NCI-H345 treated with DMSO at 0.1 percent for 48 hours (cell line): ENCODE measurements around the gene CXorf65.

ENCODE experiments used
- DNase-seq: peaks from one replicate; lab custom pipeline; 2025; ENCODE audit not compliant: unreplicated experiment; lab: John Stamatoyannopoulos, UW

Gene CXorf65

DNA sequence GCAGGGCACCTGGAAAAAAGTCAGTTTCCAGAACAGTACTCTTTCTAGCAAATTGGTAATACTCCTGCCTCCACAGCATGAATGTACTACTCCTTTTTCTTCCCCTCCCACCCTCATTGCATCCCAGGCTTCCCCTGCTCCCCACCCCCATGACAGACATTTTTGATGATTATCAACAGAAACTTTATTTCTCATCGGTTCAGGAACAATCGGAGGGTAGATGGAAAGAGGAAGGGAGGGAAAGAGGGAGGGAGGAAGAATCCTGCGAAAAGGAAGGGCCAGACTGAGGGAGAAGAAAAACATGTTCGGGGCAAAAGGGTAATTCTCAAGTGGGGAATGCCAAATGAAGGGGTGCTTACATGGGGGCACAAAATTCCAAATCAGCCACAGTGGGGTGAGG, 705 bp upstream of the CXorf65 start:
- DNase-seq = no peak

DNA sequence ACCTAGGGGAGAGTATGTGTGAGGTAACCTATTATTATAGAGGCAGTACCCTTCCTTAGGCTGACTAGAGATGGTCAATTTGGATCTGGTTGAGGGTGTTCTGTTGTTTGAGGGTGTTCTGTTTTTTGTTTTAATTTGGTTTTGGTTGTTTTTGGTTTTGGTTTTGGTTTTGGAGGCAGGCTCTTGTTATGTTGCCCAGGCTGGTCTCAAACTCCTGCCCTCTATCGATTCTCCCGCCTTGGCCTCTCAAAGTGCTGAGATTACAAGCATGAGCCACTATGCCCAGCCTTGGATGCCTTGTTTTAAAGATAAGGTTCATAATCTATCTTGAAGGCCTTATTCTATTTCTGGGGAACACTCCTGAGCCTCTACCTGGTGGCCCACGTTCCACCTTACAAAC, 912 bp downstream of the CXorf65 start:
- DNase-seq = no peak

DNA sequence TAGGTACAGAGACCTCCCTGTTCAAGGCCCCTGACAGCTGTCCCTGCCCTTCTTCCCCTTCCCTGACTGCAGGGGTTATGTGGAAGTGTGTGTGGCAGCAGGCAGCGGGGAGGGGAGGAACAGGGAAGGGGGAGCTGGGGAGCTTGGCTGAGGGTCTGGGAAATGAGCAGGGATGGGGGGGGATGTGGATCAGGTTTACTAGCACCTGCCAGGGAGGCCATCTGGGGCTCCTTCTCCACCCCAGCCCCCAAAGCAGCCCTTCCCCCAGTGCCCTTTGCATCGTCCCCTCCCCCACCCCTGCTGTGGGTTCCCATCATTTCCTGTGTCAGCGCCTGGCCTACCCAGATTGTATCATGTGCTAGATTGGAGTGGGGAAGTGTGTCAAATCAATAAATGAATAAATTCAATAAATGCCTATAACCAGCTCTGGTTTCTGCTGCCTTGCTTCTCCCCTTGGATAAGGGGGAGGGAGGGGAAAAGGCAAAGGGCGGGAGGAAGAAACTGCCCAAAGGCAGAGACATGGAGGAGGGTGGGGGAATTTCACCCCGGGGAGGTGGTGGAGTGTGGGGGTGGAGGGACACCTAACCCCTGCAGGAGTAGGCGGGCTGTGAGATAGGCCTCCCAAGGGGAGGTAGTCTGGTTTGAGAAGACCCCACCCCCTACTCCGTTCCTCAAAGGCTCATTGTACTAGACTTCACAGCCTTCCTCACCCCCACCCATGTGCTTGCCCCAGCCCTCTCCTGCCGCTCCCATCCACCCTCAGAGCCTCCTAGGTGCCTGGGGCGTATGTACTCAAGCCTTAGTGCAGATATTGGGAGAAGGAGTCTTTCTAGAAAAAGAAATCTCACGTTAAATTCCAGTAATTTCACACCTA, 3.2 kb downstream of the CXorf65 start:
- no peak for DNase-seq

DNA sequence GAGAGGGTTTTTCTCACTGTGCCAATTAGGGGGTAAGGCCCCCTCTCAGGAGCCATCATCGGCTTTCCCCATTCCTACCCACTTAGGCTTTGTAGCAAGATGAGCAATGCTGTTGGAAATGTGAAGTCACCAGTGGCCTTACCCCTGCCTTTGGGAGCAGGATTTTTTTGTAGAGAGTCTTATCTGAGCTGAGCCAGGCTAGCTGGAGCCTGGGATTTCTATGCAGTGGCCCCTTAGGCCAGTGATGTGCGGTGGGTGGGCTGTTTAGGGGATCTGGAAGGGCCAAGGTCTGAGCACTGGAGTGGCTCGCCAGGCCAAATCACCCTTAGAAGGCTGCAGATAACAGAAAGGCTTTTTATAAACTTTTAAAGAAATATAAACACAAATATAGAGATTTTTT, 4.2 kb downstream of the CXorf65 start:
- DNase-seq = no peak

DNA sequence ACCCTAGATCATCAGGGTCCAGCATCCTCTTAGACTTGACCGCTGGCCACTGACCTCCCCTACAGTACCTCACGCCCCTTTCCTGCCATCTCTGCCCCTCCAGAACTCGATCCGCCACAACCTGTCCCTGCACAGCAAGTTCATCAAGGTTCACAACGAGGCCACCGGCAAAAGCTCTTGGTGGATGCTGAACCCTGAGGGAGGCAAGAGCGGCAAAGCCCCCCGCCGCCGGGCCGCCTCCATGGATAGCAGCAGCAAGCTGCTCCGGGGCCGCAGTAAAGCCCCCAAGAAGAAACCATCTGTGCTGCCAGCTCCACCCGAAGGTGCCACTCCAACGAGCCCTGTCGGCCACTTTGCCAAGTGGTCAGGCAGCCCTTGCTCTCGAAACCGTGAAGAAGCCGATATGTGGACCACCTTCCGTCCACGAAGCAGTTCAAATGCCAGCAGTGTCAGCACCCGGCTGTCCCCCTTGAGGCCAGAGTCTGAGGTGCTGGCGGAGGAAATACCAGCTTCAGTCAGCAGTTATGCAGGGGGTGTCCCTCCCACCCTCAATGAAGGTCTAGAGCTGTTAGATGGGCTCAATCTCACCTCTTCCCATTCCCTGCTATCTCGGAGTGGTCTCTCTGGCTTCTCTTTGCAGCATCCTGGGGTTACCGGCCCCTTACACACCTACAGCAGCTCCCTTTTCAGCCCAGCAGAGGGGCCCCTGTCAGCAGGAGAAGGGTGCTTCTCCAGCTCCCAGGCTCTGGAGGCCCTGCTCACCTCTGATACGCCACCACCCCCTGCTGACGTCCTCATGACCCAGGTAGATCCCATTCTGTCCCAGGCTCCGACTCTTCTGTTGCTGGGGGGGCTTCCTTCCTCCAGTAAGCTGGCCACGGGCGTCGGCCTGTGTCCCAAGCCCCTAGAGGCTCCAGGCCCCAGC, 5.7 kb downstream of the CXorf65 start:
- DNase-seq = no peak

DNA sequence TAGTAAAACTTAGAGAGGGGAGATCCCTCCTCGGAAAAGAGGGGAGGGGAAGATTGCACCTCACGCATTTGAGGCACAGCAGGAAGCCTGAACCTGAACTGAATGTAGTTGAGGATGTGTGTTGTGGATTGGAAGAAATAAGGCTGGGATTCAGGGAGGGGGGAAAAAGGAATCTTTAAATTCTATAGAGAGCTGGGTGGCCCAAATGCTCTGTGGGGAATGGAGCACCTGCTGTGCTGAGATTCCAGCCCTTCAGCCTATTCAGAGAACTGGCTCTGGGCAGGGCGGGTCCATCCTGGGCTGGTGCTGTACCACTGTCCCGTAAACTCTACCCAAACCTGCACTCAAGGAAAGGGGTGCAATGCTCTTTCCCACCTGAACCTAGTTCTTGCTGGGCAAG, 6.8 kb downstream of the CXorf65 start:
- no peak for DNase-seq

DNA sequence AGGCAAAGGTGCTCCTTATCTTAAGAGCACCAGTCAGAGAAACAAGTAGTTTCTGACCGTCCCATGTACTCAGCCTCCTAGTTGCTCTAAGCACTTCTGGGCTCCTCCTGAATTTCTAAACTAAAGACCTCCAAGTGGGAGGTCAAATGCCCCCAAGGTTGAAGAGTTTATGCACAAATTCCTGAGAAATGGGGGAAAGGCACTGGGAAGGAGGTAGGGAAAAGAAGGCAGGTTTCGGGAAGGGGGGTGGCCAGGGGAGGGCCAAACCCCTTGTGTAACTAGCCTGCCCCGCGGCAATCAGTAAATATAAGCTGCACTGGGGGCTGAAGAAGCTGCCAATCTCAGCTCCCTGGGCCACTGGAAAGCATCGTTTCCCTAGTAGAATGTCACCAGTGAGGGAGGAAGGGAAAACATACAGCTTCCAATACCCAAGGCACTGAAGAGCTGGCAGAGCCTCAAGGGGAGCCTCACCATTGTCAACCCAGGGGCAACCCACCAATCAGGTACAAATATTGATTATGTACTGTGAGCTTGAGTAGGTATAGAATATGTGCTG, 7.5 kb downstream of the CXorf65 start:
- DNase-seq = no peak

DNA sequence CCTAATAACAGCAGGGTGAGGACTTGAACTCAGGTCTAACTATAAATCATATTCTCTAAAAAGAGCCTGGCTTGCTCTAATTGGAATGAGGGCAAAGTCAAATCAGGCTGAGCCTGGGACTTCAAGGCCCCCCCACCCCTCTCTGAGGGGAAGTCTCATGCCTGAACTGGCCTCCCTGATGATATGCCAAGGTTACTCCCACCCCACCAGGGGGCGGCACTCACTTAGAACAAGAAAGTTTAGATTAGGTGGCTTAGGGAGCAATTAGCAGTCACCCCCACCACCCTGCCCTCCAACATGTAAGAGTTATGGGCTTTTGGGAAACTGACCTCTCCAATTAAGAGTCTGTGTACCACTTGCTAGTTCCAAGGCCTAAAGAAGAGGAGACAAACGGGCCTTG, 8.2 kb downstream of the CXorf65 start:
- DNase-seq = no peak

DNA sequence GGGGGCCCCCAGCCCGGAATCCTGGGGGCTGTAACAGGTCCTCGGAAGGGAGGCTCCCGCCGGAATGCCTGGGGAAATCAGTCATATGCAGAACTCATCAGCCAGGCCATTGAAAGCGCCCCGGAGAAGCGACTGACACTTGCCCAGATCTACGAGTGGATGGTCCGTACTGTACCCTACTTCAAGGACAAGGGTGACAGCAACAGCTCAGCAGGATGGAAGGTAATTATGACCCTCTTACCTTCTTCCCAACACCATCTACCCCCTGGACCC, 9.8 kb downstream of the CXorf65 start:
- DNase-seq = no peak

DNA sequence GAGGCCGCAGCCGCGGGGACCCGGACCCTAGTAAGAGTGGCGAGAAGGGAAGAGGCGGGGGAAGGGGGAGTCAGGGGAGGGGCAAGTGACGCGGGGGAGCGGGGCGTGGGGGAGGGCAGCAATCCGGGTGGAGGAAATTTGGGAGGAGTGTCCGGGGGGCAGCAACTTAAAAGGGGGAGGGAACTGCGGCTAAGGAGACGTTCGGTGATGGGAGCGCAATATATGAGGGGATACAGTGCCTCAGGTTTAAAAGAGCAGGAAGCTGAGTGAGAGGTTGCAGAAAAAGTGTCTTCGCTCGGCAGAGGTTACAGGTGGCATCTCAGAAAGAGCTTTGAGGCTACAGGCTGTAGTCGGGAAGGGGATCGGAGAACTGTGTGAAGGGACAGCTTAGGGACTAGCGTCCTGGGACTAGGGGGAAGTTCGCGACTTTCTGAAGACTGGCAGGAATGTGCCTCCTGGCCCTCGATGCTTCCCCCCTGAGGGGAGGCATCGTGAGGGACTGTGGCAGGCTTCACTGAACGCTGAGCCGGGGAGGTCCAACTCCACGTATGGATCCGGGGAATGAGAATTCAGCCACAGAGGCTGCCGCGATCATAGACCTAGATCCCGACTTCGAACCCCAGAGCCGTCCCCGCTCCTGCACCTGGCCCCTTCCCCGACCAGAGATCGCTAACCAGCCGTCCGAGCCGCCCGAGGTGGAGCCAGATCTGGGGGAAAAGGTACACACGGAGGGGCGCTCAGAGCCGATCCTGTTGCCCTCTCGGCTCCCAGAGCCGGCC, 10.4 kb downstream of the CXorf65 start:
- peak; percentile 28 for DNase-seq

DNA sequence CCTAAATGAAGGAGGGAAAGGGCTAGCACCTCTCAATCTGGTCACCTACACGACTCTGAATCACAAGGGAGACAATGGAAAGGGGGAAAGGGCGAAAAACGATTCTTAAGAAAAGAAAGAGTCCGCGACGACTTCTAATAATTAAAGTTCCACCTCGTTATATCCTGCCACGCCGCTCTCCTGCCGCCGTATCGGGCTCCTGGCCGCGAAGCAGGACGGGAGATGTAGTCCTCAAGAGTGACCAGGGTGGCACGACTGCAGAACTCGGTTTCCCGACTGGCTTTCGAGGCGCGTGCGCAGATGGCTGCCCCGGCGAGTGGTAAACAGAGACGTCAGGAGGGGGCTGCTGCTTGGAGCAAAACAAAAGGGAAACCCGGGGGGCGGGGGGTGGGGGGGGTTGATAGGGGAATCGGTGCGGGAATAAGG, 11.0 kb downstream of the CXorf65 start, which contains the start of gene FOXO4:
Gene FOXO4, plus strand, starts transcription at position 297 of the 426 bp plus-strand sequence. CDS start 678 bp downstream, outside the sequence.
- DNase-seq = peak; percentile 66

DNA sequence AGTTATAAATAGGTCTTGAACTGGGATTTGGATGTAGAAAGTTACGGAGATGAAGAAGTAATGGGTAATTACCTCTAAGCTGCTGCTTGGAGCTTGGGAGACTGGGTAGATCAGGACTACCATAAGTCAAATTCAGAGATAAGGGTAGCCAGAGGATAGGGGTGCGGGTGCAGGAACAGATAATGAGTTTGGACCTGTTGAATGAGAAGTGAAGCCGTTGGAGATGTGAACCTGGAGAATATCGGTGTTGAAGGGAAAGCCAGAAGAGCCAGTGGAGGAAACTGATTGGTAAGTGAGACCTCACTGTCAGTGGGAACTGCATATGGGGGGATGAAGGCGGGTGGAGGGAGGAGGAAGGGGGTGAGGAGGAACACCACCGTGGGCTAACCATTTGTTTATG, 11.5 kb downstream of the CXorf65 start:
- DNase-seq = no peak

DNA sequence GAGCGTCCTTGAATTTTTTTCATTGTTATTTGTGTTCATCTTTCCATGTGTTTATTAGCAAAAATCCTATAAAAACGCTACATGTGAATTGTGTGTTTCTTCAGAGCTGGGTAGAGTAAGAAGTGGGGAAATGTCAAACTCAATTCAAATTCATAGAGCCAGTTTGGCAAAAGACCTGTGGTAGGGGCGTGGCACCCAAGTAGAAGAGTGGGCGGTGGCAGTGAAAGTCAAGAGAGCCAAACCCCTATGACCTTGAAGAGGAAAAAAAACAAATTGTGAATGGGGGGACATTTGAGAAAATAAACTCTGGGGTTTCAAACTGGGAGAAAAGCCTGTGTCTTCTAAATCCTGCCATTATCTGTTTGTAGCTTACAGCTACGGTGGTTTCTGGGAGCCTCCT, 15.3 kb downstream of the CXorf65 start:
- DNase-seq = no peak

DNA sequence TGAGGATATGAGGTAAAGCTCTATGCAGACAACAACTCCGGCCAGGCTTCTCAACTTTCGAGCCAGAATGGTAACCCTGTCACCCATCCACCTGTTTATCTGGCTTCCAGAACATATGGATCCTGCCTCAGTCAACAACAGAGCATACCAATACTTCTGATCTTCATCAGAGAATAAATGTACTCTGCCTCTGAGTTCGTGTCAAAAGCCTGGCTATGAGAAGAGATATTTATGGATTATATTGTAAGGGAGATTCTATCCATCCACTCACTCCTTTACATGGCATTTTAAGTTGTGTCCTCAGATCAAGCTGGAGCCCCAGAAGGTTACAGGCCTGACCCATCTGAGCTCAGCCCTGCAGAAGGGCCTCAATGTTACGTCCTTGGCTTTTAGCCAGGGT, 20.6 kb downstream of the CXorf65 start:
- DNase-seq = no peak

DNA sequence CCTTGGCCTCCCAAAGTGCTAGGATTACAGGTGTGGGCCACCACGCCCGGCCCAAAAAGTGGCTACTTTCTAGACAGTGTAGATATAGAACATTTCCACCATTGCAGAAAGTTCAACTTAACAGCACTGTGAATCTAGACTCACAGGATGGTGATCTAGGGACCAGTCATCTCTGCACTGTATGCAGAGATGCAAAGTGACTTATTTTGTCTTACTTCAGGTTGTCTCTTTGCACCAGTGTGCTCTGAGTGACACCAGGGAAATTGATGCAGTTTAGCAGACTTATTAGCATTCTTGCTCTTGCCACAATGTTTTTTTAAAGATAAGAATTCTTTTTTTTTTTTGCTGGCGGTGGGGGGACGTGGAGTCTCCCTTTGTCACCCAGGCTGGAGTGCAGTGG, 23.7 kb downstream of the CXorf65 start:
- no peak for DNase-seq

DNA sequence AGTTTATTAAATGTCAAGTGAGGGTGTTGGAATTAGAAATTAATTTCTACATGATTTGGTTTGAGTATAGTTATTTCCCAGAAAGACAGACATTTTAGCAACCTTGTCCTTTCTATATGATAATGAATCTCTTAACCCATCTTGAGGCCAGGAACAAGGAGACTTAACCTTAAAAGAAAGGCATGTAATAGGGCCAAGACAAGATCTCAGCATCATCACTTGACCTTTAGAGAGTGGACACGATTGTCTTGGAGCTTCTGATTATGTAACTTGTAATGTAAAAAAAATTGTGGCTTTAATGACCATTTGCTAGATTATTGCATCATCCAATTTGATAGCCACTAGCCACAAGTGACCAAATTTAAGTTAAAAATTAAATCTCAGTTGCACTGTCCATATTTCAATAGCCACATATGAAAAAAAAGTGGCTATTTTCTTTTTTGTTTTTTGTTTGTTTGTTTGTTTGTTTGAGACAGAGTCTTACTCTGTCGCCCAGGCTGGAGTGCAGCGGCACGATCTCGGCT, 24.4 kb downstream of the CXorf65 start:
- no peak for DNase-seq

DNA sequence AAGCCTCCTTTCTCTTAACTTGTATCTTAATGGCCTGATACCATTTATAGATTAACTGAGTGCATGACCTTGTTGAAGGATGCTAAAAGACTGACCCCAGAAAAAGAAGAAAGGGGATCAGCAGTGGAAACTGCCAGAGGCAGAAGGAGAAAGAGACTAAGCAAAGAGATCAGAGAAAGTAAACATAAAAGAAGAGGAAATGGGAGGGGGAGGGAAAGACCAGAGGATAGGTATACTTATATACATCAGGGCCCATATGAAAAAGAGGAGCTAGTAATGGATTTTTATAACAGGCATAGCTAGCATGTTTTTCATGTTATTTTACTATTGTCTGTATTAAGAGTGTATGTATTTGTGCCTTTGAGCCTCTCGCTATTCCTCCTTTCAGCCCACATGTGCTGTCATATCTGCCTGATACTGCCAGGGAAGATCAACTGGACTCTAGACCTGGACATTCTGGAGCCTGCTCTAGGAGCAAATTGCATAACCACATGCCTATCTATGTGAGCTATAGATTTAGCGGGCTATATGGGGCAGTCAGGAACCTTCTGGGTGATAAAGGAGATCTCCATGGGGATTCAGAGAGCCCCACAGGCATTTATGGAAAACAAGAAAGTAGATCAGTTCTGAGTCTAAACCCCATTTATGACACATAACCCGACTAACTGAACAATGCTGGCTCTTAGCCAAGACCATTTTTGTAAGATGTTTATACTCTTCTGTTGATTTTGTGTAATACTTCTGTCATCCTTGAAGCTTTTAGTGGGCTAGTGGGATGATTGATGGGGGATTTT, 25.0 kb downstream of the CXorf65 start:
- DNase-seq = no peak

DNA sequence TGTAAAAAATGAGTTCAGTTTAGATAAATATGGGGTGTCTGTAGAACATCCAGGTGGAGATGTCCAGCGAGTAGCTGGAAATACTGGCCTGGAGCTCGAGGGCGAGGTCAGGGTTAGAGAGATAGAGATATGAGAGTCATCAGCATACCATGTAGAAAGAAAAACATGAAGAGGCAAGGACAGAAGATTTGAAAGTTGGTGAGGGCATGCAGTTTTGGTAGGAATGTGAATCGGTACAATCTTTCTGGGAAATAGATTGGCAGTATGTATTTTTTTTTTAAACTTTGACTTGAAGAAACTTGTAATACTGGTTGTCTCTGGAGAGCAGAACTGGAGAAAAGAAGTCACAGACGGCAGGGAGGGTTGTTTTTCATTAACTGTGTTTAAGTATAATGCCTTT, 36.0 kb downstream of the CXorf65 start:
- no peak for DNase-seq

DNA sequence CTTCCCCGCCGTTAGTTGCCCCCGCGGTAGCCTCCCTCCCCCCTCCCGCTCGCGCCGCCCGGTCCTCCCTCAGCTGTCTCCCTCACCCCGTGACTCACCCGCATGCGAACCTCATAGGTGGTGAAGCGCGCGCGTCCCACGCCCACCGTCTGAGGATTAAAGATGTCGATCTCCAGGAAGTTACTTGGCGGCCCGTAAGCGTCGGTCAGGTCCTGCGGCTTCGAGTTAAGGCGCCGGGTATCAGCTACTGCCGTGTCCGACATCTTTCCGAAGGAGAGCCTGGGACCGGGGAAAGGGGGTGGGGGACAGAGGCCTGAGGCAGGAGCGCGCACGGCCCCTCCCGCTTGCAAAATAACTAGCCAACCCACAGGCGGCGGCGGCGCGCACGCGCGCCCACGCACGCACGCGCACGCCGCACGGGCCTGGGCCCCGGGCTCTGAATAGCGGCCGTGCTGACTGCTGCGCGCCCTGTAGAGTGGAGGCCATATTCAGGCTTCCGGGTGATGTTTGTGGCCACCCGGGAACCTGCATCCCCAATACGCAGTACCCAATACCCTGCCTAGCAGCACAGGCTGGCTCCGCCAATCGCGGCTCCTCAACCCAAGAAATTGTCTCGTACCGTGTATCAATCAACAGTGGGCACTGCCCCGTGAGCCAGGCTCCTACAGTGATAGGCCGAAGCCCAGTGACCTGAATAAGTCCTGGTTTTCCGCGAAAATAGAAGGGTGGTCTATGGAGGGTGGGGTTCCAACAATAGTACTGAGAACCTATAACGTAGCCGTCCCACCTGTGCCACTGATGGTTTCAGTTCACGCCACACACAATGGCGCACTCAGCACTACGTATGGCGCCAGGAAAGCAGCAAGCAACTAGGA, 38.3 kb downstream of the CXorf65 start, which contains the start of gene SNX12:
Gene SNX12, minus strand, starts transcription at position 291 of the 875 bp plus-strand sequence. Its CDS starts 28 bp downstream, at position 263.
- peak; percentile 86 for DNase-seq
